Measurements from ENCODE around the gene ALOX12B. TPM values are rescaled to one million over a fixed set of nuclear protein-coding genes. Genes with fewer than 3 reads are reported as not detected.

Gene ALOX12B
- total and polyA plus RNA-seq, 2 of the 13 experiments (the other 11 are each of a cell fraction or from before 2014, with no cell fraction given): 0.13 TPM; not detected in 1

GRCh38 chr17:8120520-8121406 is 33.2 kb upstream of the ALOX12B start (continued):
- no peak for TF ChIP-seq CEBPZ (IDR thresholded peaks at IDR 0.05; ENCODE audit: low read length)
- peak; percentile 67; the same call in 1 of the 2 replicates for TF ChIP-seq NRL (CRISPR knock-in tag; IDR thresholded peaks at IDR 0.05; ENCODE audit: borderline replicate concordance)
- 0 out of 2 replicates have a peak, but pooled peaks have one; percentile 13 for TF ChIP-seq TFAP4 (IDR thresholded peaks at IDR 0.05; ENCODE audit: borderline replicate concordance, low read depth)
- TF ChIP-seq, protein P1, sequence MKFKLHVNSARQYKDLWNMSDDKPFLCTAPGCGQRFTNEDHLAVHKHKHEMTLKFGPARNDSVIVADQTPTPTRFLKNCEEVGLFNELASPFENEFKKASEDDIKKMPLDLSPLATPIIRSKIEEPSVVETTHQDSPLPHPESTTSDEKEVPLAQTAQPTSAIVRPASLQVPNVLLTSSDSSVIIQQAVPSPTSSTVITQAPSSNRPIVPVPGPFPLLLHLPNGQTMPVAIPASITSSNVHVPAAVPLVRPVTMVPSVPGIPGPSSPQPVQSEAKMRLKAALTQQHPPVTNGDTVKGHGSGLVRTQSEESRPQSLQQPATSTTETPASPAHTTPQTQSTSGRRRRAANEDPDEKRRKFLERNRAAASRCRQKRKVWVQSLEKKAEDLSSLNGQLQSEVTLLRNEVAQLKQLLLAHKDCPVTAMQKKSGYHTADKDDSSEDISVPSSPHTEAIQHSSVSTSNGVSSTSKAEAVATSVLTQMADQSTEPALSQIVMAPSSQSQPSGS (CRISPR knock-in tag; IDR thresholded peaks at IDR 0.05): 0 out of 2 replicates have a peak, but pooled peaks have one; percentile 16
- peak; percentile 68; the same call in 1 of the 2 replicates for TF ChIP-seq SMAD1 (CRISPR knock-in tag; IDR thresholded peaks at IDR 0.05; ENCODE audit: borderline replicate concordance, low read depth)
- TF ChIP-seq SP4 (CRISPR knock-in tag; IDR thresholded peaks at IDR 0.05): no peak
- TF ChIP-seq CBX1 (IDR thresholded peaks at IDR 0.05; ENCODE audit: low read depth): peak; percentile 68
- TF ChIP-seq HOXD1 (CRISPR knock-in tag; IDR thresholded peaks at IDR 0.05): no peak
- 0 out of 2 replicates have a peak, but pooled peaks have one; percentile 53 for TF ChIP-seq CENPT (CRISPR knock-in tag; IDR thresholded peaks at IDR 0.05; ENCODE audit: low read depth)
- peak; percentile 36; the same call in 1 of the 2 replicates for TF ChIP-seq ZNF264 (CRISPR knock-in tag; IDR thresholded peaks at IDR 0.05)
- TF ChIP-seq NFKB2 (CRISPR knock-in tag; IDR thresholded peaks at IDR 0.05; ENCODE audit: borderline replicate concordance): peak; percentile 63; the same call in 1 of the 2 replicates
- TF ChIP-seq HMGXB4 (CRISPR knock-in tag; IDR thresholded peaks at IDR 0.05; ENCODE audit: borderline replicate concordance in 1 of 2, low read depth in 1 of 2): peak; percentile 89 to 96
- TF ChIP-seq SALL1 (CRISPR knock-in tag; IDR thresholded peaks at IDR 0.05): peak; percentile 18; the same call in 1 of the 2 replicates
- no peak for TF ChIP-seq HNRNPH1 (optimal IDR thresholded peaks at IDR 0.05; ENCODE audit: low read depth, low read length)
- TF ChIP-seq, protein P2, sequence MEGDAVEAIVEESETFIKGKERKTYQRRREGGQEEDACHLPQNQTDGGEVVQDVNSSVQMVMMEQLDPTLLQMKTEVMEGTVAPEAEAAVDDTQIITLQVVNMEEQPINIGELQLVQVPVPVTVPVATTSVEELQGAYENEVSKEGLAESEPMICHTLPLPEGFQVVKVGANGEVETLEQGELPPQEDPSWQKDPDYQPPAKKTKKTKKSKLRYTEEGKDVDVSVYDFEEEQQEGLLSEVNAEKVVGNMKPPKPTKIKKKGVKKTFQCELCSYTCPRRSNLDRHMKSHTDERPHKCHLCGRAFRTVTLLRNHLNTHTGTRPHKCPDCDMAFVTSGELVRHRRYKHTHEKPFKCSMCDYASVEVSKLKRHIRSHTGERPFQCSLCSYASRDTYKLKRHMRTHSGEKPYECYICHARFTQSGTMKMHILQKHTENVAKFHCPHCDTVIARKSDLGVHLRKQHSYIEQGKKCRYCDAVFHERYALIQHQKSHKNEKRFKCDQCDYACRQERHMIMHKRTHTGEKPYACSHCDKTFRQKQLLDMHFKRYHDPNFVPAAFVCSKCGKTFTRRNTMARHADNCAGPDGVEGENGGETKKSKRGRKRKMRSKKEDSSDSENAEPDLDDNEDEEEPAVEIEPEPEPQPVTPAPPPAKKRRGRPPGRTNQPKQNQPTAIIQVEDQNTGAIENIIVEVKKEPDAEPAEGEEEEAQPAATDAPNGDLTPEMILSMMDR (CRISPR knock-in tag; IDR thresholded peaks at IDR 0.05): peak; percentile 11; the same call in 1 of the 2 replicates
- TF ChIP-seq, protein P3, sequence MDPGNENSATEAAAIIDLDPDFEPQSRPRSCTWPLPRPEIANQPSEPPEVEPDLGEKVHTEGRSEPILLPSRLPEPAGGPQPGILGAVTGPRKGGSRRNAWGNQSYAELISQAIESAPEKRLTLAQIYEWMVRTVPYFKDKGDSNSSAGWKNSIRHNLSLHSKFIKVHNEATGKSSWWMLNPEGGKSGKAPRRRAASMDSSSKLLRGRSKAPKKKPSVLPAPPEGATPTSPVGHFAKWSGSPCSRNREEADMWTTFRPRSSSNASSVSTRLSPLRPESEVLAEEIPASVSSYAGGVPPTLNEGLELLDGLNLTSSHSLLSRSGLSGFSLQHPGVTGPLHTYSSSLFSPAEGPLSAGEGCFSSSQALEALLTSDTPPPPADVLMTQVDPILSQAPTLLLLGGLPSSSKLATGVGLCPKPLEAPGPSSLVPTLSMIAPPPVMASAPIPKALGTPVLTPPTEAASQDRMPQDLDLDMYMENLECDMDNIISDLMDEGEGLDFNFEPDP (CRISPR knock-in tag; conservative IDR thresholded peaks at IDR 0.05): 0 out of 2 replicates have a peak, but pooled peaks have one; percentile 48

Data from HepG2 (cell line).